Smooth muscle cell (in vitro differentiated cells): Measurements from ENCODE around the gene CA9. TPM values are rescaled to one million over a fixed set of nuclear protein-coding genes. Genes with fewer than 3 reads are reported as not detected.

Experiments used
- DNase-seq: peaks from one replicate; lab custom pipeline; 2025; ENCODE audit not compliant: unreplicated experiment; lab: John Stamatoyannopoulos, UW
- H2AFZ ChIP-seq: fragments of 200-600 bp; sonication (generic); 2 replicates; pipeline ENCODE4 v1.6.0; 2016; ENCODE audit warnings: antibody characterized with exemption, low read depth, mild to moderate bottlenecking
- H3F3A ChIP-seq: fragments of 200-600 bp; sonication (generic); 2 replicates; pipeline ENCODE4 v1.6.0; 2017; ENCODE audit warnings: antibody characterized with exemption, low read depth
- H3K27ac ChIP-seq: fragments of 200-600 bp; sonication (generic); 2 replicates; pipeline ENCODE4 v1.5.1; 2016; ENCODE audit warnings: low read depth, mild to moderate bottlenecking
- H3K27me3 ChIP-seq: fragments of 200-600 bp; sonication (generic); 2 replicates; pipeline ENCODE4 v1.6.1; 2016; ENCODE audit warnings: low read depth, mild to moderate bottlenecking
- H3K36me3 ChIP-seq: fragments of 200-600 bp; sonication (generic); 2 replicates; pipeline ENCODE4 v1.5.1; 2016; ENCODE audit warnings: low read depth
- H3K4me1 ChIP-seq: fragments of 200-600 bp; sonication (generic); 2 replicates; pipeline ENCODE4 v1.5.1; 2016; ENCODE audit warnings: low read depth
- H3K4me2 ChIP-seq: fragments of 200-600 bp; sonication (generic); 2 replicates; pipeline ENCODE4 v1.6.0; 2016; ENCODE audit warnings: mild to moderate bottlenecking
- H3K4me3 ChIP-seq: fragments of 200-600 bp; sonication (generic); 2 replicates; pipeline ENCODE4 v1.5.1; 2016; ENCODE audit warnings: mild to moderate bottlenecking
- H3K79me2 ChIP-seq: fragments of 200-600 bp; sonication (generic); 2 replicates; pipeline ENCODE4 v1.6.0; 2016; ENCODE audit warnings: low read depth, mild to moderate bottlenecking
- H3K9ac ChIP-seq: fragments of 200-600 bp; sonication (generic); 2 replicates; pipeline ENCODE4 v1.6.0; 2016; ENCODE audit warnings: low read depth
- H3K9me3 ChIP-seq: fragments of 200-600 bp; sonication (generic); replicated peaks from 2 replicates; pipeline ENCODE4 v1.5.1; 2016; ENCODE audit warnings: low read depth
- H4K20me1 ChIP-seq: fragments of 200-600 bp; sonication (generic); 2 replicates; pipeline ENCODE4 v1.6.0; 2016; ENCODE audit warnings: low read depth
- WGBS: methylation state at CpG from one replicate; pipeline ENCODE4 v1.1.7; 2016; ENCODE audit warnings: low lambda C conversion rate; 5-methylcytosine and 5-hydroxymethylcytosine counted together
- polyA plus RNA-seq: library from polyadenylated mRNA; unstranded; fragments of >200 nt; fragmentation: Nextera tagmentation; extraction: Ambion mirVana; gene quantifications from 2 replicates; pipeline ENCODE4 v1.2.1, GENCODE V29; 2016
- total RNA-seq: library from RNA; depleted of rRNA; stranded (reverse); fragments of >200 nt; gene quantifications from 2 replicates; pipeline ENCODE4 v1.2.3, GENCODE V29; 2014
- TF ChIP-seq, protein P1 (sequence below): fragments of 200-600 bp; sonication (generic); IDR thresholded peaks from 2 replicates; pipeline ENCODE4 v1.5.1; 2017; ENCODE audit warnings: borderline replicate concordance, mild to moderate bottlenecking, antibody characterized with exemption; ENCODE audit not compliant: insufficient read depth, poor library complexity, severe bottlenecking

The CA9 gene
- total and polyA plus RNA-seq, 2 experiments from 2014 or later = 4.6 TPM; not detected in 1

DNA sequence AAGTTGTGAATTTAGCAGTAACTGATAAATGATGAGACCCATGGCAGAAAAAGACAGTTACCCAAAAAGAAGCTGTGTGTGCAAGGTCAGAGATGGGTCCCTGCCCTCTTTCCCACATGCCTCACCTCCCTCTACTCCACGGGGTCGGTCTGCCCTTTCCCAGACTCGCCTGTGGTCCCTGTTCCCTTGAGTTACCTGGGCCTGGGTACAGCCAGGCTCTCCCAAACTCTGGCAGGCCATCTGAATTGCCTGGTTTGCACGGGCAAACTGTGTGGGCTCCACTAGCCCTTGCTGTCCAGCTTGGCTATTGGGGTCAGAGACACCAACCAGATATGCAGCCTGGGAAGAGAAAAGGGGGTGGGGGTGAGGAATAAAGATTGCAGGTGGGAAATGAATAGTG is 34.4 kb downstream of the CA9 start:
- 100% methylated on average over 4 of the region's 4 CpGs for WGBS
- Histone ChIP-seq H3K27me3 (no peaks in the 10 kb centered on the region), H3K4me3 (no peak overlapping the region), H3K36me3 (peaks cover 33% of the 10 kb centered on the region), H3K4me2 (no peak overlapping the region), H3F3A (peaks cover 2% of the 10 kb centered on the region), H3K9ac (no peak overlapping the region), H2AFZ (no peak overlapping the region), H3K79me2 (no peaks in the 10 kb centered on the region), H3K27ac (no peak overlapping the region), H4K20me1 (peaks cover 23% of the 10 kb centered on the region), H3K4me1 (no peaks in the 10 kb centered on the region), H3K9me3 (no peaks in the 10 kb centered on the region)
- DNase-seq = no peak
- TF ChIP-seq, protein P1, sequence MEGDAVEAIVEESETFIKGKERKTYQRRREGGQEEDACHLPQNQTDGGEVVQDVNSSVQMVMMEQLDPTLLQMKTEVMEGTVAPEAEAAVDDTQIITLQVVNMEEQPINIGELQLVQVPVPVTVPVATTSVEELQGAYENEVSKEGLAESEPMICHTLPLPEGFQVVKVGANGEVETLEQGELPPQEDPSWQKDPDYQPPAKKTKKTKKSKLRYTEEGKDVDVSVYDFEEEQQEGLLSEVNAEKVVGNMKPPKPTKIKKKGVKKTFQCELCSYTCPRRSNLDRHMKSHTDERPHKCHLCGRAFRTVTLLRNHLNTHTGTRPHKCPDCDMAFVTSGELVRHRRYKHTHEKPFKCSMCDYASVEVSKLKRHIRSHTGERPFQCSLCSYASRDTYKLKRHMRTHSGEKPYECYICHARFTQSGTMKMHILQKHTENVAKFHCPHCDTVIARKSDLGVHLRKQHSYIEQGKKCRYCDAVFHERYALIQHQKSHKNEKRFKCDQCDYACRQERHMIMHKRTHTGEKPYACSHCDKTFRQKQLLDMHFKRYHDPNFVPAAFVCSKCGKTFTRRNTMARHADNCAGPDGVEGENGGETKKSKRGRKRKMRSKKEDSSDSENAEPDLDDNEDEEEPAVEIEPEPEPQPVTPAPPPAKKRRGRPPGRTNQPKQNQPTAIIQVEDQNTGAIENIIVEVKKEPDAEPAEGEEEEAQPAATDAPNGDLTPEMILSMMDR = no peak

DNA sequence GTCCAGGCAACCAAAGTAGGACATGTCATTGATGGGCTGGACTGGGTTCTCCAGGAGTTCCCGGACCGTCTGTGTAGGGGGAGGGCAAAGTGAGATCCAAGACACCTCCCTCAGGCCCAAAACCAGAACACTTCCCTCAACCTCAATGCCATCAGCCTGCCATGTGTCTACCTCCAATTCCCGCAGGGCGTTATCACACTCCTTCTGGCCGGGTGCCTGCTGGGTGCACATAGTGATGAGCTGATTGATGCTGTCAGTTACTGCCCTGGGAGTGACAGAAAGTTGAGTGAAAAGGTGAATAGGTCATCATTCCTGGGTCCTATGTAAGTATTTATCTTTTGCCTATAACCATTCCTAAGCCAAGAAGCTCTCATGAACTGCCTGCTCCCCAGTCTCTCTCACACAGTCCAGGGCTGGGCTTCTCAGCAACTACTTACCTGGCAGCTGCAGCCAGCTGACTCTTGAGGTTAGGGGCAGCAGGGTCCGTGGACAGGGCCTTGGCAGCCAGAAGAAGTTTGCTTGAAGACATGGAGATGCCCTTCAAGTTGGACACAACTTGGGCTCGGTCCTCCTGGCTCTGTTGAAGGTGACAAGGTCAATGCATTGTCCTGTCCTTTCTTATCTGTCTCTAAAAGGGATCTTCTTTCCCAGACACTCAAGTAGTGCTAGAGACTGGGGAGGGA is 37.2 kb downstream of the CA9 start:
- H3K9me3 ChIP-seq = no peaks in the 10 kb centered on the region
- no peak overlapping the region for H3K9ac ChIP-seq
- no peak overlapping the region for H2AFZ ChIP-seq
- no peak overlapping the region for H3K27ac ChIP-seq
- H3K27me3 ChIP-seq = no peaks in the 10 kb centered on the region
- peaks cover 29% of the 10 kb centered on the region for H4K20me1 ChIP-seq
- no peaks in the 10 kb centered on the region for H3K79me2 ChIP-seq
- TF ChIP-seq, protein P1 = no peak
- no peak overlapping the region for H3K4me2 ChIP-seq
- peaks cover 3% of the 10 kb centered on the region for H3F3A ChIP-seq
- over 99% methylated on average over 7 of the region's 7 CpGs for WGBS
- H3K4me3 ChIP-seq = no peak overlapping the region
- no peak for DNase-seq
- H3K4me1 ChIP-seq = no peaks in the 10 kb centered on the region
- peaks cover 33% of the 10 kb centered on the region for H3K36me3 ChIP-seq

- Histone ChIP-seq H3K27me3 (no peaks in the 10 kb centered on the region), H3K4me2 (no peak overlapping the region), H4K20me1 (peaks cover 24% of the 10 kb centered on the region), H3K27ac (no peak overlapping the region), H3K79me2 (no peaks in the 10 kb centered on the region), H3K4me1 (no peaks in the 10 kb centered on the region), H3F3A (peaks cover 3% of the 10 kb centered on the region), H3K9me3 (no peaks in the 10 kb centered on the region), H3K36me3 (peaks cover 34% of the 10 kb centered on the region), H3K9ac (no peak overlapping the region), H2AFZ (no peak overlapping the region), H3K4me3 (no peak overlapping the region)
- 92% methylated on average over 21 of the region's 21 CpGs for WGBS
- no peak for DNase-seq
- TF ChIP-seq, protein P1 = no peak
Observed at GRCh38 chr9:35711501-35712428, 38.0 kb downstream of the CA9 start.
